B cell (primary cell): ENCODE measurements around the gene TTK.

Experiments
- CTCF ChIP-seq: fragments of 200-600 bp; IDR thresholded peaks from one replicate; pipeline ENCODE4 v1.8.0; 2022; ENCODE audit warnings: antibody characterized with exemption, mild to moderate bottlenecking
- EZH2 ChIP-seq: IDR thresholded peaks from 2 replicates; pipeline ENCODE4 v1.6.1; 2012; ENCODE audit warnings: borderline replicate concordance, low read depth, mild to moderate bottlenecking, moderate library complexity, low read length; ENCODE audit not compliant: insufficient read depth, poor library complexity, severe bottlenecking

GRCh38 chr6:80020381-80021120, 16.1 kb downstream of the TTK start:
- TF ChIP-seq EZH2: no peak
- no peak for TF ChIP-seq CTCF
